Prostate gland (tissue), 2 donors: ENCODE measurements around the gene GPRC5B.

ENCODE experiments used
- CTCF ChIP-seq, 4 experiments: fragments of 200-600 bp in 2 of 4; fragments of 450-650 bp in 2 of 4; sonication (generic) in 2 of 4; IDR thresholded peaks; 1 replicate in 3 of 4; 2 replicates in 1 of 4; pipeline ENCODE4 v1.5.1; 2016 to 2019; ENCODE audit warnings: antibody characterized with exemption in 4 of 4, mild to moderate bottlenecking in 2 of 4, moderate library complexity in 2 of 4
- POLR2AphosphoS5 ChIP-seq: sonication (generic); formaldehyde crosslinking; IDR thresholded peaks from one replicate; pipeline ENCODE4 v1.6.1; 2017; ENCODE audit warnings: antibody characterized with exemption

GRCh38 chr16:19842426-19843157 is 42.1 kb downstream of the GPRC5B start:
- TF ChIP-seq POLR2AphosphoS5 (no peak), CTCF (IDR thresholded peaks at IDR 0.05) (no peak)
